Right lobe of liver (tissue), 6 donors: ENCODE data around the gene BRD4. TPM values are rescaled to one million over a fixed set of nuclear protein-coding genes. Genes with fewer than 3 reads are reported as not detected.

ENCODE experiments used
- ATAC-seq, 4 donors: fragments of 200-7000 bp; cut with Tn5 transposase; one replicate each; pipeline ENCODE4 v1.9.1; 2020; ENCODE audit warnings: mild to moderate bottlenecking in 4 of 4, moderate library complexity in 4 of 4
- DNase-seq, 3 donors: peaks; one replicate each; pipeline ENCODE4 v3.0.0-alpha.2; 2020
- H3K27ac ChIP-seq, 3 donors: fragments of 200-600 bp; one replicate each; pipeline ENCODE4 v1.8.0; 2022
- H3K27me3 ChIP-seq, 2 donors: fragments of 200-600 bp; one replicate each; pipeline ENCODE4 v1.8.0; 2022
- H3K36me3 ChIP-seq, 4 donors: fragments of 200-600 bp; sonication (generic) in 1 of 4; one replicate each; pipeline versions ENCODE4 v1.5.1 to v1.8.0; 2017 to 2022; ENCODE audit warnings: control low read depth in 1 of 4
- H3K4me1 ChIP-seq, 4 donors: fragments of 200-600 bp; sonication (generic) in 1 of 4; one replicate each; pipeline versions ENCODE4 v1.5.1 to v1.8.0; 2017 to 2022; ENCODE audit warnings: control low read depth in 1 of 4
- H3K4me3 ChIP-seq, 3 donors: fragments of 200-600 bp; one replicate each; pipeline ENCODE4 v1.8.0; 2022
- H3K9me3 ChIP-seq, 4 donors: fragments of 200-600 bp; sonication (generic) in 1 of 4; one replicate each; pipeline versions ENCODE4 v1.5.1 to v1.8.0; 2017 to 2022; ENCODE audit warnings: control low read depth in 1 of 4
- POLR2A ChIP-seq: fragments of 450-650 bp; IDR thresholded peaks from one replicate; pipeline ENCODE4 v1.6.1; 2017; ENCODE audit warnings: antibody characterized with exemption, mild to moderate bottlenecking
- WGBS: methylation state at CpG from one replicate; pipeline ENCODE4 v1.1.6; 2018; ENCODE audit warnings: low coverage, low lambda C conversion rate; ENCODE audit not compliant: insufficient coverage; ENCODE audit errors: missing lambda C conversion rate; 5-methylcytosine and 5-hydroxymethylcytosine counted together
- intact Hi-C, 2 donors: fragments of 100-400 bp; cut with DNase I; formaldehyde crosslinking; loops; one replicate each; pipeline versions ENCODE4 v1.11.2 to v1.14.1; 2022
- total RNA-seq, 6 experiments: library from RNA; depleted of rRNA in 2 of 6; stranded (reverse); fragments of >200 nt in 2 of 6; fragmentation: NEBNext Ultra II Directional in 3 of 6; extraction: Animal tissue kit (Norgen Biotek cat#: 25700) in 3 of 6; gene quantifications; one replicate each; pipeline versions ENCODE4 v1.1.0 to v1.2.4, GENCODE V29; 2016 to 2023
- TF ChIP-seq, protein P1 (sequence below), 4 donors: fragments of 200-600 bp in 3 of 4; fragments of 450-650 bp in 1 of 4; IDR thresholded peaks; one replicate each; pipeline versions ENCODE4 v1.5.1 to v1.8.0; 2016 to 2022; ENCODE audit warnings: antibody characterized with exemption in 4 of 4, mild to moderate bottlenecking in 2 of 4
- donor health status: DM: no; HTN: yes; CAD: no.
- donor health status: DM: no; HTN: no; CAD: no.
- donor health status: DM: no; HTN: no; CAD: no.
- donor health status: DM: no; HTN: yes; CAD: no.
- donor health status: DM: no; HTN: yes; CAD: no.

BRD4 gene
- total RNA-seq, 6 experiments from 2014 or later = 20.0 to 52.6 (median 40.6) TPM

DNA sequence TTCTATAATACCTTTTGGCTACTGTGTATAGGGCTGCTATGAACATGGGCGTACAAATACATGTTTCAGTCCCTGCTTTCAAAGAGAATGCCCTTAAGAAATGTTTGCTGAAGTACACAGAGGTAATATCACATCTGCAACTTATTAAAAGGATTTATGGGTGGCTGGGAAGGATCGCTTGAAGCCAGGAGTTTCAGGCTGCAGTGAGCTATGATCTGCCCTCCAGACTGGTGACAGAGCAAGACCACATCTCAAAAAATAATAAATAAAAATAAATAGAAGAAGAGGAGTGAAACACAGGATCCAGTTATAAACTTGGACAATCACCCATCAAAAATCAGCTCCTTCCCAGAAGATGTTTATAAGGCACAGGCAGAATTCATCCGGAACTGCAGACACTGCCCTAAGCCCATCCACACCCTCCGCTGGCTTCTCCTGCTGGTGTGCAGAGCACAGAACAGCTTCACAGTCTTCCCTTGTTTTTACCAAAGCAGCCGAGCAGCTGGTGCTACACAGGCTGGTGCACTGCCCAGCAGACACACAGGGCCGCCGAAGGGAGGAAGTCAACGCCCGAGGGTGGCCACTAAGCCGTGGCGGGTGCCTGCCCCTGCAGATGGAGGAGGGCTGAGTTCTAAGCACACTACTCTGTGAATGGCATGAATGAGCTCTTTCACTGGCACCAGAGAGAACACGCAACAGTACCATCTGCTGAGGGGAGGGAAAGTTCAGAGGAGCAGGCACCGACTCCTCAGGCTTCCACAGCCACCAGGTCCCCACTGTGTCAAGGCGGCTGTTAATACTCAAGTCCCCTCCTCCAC is 44.0 kb downstream of the BRD4 start:
- no peak for TF ChIP-seq POLR2A
- TF ChIP-seq, protein P1, sequence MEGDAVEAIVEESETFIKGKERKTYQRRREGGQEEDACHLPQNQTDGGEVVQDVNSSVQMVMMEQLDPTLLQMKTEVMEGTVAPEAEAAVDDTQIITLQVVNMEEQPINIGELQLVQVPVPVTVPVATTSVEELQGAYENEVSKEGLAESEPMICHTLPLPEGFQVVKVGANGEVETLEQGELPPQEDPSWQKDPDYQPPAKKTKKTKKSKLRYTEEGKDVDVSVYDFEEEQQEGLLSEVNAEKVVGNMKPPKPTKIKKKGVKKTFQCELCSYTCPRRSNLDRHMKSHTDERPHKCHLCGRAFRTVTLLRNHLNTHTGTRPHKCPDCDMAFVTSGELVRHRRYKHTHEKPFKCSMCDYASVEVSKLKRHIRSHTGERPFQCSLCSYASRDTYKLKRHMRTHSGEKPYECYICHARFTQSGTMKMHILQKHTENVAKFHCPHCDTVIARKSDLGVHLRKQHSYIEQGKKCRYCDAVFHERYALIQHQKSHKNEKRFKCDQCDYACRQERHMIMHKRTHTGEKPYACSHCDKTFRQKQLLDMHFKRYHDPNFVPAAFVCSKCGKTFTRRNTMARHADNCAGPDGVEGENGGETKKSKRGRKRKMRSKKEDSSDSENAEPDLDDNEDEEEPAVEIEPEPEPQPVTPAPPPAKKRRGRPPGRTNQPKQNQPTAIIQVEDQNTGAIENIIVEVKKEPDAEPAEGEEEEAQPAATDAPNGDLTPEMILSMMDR (IDR thresholded peaks at IDR 0.05) = no peak
- WGBS = 67% methylated on average over 4 of the region's 14 CpGs
- DNase-seq (no peak), ATAC-seq (peak; percentile 26 to 57 (median 45))
- Histone ChIP-seq H3K9me3 (no peaks in the 10 kb centered on the region), H3K27ac (no peak overlapping the region), H3K27me3 (no peaks in the 10 kb centered on the region), H3K4me3 (no peak overlapping the region), H3K36me3 (no peaks in the 10 kb centered on the region), H3K4me1 (peaks cover 0 to 68% (median 19%) of the 10 kb centered on the region in 4 donors)
- intact Hi-C loops = no loop called here

DNA sequence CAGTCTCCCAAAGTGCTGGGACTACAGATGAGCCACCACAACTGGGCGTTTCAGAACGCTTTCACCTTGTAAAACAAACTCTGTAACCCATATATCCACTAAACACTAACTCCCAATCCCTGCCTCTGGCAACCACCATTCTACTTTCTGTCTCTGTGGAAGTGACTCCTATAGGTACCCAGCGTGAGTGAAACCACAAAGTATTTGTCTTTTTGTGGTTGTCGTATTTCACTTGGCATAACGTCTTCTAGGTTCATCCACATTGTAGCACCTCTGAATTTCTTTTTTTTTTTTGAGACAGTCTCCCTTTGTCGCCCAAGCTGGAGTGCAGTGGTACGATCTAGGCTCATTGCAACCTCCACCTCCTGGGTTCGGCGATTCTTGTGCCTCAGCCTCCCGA is 44.8 kb downstream of the BRD4 start:
- intact Hi-C loops = no loop called here
- WGBS = 68% methylated on average over 9 of the region's 10 CpGs
- no peak for DNase-seq
- no peak for ATAC-seq
- Histone ChIP-seq H3K9me3 (no peaks in the 10 kb centered on the region), H3K4me3 (no peak overlapping the region), H3K27me3 (no peaks in the 10 kb centered on the region), H3K36me3 (no peaks in the 10 kb centered on the region), H3K27ac (no peak overlapping the region), H3K4me1 (peaks cover 0 to 69% (median 20%) of the 10 kb centered on the region in 4 donors)
- TF ChIP-seq, protein P1 (IDR thresholded peaks at IDR 0.05) = no peak
- no peak for TF ChIP-seq POLR2A

DNA sequence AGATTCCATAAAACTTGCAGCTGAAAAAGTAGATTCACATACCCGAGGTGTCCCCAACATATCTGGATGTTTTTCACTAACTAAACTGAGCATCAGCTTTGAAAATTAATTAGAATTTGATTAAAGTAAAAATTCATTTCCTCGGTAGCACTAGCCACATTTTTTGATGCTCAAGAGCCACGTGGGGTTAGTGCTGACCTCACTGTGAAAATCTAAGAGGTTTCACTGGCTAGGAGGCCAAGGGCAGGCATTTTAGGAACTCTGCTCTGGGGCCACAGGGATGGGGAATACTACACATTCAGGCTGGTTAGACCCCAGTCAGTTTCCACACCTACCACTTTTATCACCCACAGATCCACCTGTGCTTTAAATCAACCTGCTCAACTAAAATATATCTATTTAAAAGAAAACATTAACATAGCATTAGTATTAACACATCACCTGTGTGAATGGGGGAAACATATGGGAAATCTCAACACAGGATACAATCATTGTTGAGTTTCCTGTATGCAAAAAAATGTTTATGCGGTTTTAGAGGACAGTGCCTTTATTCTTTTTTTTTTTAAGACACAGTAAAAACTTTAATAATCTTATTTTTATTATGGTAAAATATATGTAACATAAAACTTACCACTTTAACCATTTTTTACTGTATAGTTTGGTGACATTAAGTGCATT is 45.5 kb downstream of the BRD4 start:
- H3K27ac ChIP-seq = no peak overlapping the region
- DNase-seq (no peak), ATAC-seq (no peak)
- TF ChIP-seq, protein P1 (IDR thresholded peaks at IDR 0.05) = no peak
- TF ChIP-seq POLR2A = no peak
- no peak overlapping the region for H3K4me3 ChIP-seq
- H3K36me3 ChIP-seq = no peaks in the 10 kb centered on the region
- intact Hi-C loops = no loop called here
- H3K4me1 ChIP-seq = peaks cover 0 to 70% (median 23%) of the 10 kb centered on the region in 4 donors
- no peaks in the 10 kb centered on the region for H3K9me3 ChIP-seq
- H3K27me3 ChIP-seq = no peaks in the 10 kb centered on the region
- 37% methylated on average over 4 of the region's 4 CpGs for WGBS

DNA sequence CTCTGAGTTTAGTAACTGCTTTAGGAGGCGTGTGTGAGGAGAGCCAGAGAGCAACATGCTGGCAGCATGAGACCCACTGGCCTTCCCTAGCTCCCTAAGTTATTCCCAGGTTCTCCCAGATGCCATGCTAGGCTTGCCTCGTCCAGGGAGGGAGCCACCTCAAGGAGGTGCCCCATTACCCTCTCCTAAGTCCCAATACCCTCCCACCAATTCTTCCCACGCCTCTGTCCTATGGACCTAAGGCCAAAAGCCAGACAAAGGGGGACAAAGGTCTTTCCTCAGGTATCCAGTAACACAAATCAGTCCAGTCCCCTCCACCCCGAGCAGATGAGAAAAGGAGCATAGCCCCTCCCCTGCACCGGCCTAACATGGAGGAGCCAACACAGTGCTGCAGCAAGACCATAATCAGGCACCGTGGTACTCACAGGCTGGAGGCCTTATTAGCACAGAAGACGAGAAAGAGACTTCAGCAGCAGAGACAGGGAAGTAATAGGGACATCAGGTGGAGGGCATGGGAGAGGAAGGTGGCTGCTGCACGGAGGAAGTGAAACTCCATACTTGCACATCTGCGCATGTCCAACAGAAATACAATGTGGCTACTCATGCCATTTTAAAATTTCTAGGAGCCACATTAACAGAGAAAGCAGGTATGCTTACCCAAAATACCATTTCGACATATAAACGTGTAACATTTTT is 46.3 kb downstream of the BRD4 start:
- DNase-seq (peak in 1 of 3 donors; percentile 2), ATAC-seq (peak in 1 of 4 donors; percentile 24)
- no peak for TF ChIP-seq POLR2A
- TF ChIP-seq, protein P1 (IDR thresholded peaks at IDR 0.05) = no peak
- Histone ChIP-seq H3K27me3 (no peaks in the 10 kb centered on the region), H3K4me1 (peaks cover 0 to 73% (median 29%) of the 10 kb centered on the region in 4 donors), H3K9me3 (no peaks in the 10 kb centered on the region), H3K36me3 (no peaks in the 10 kb centered on the region), H3K4me3 (no peak overlapping the region), H3K27ac (no peak overlapping the region)
- 44% methylated on average over 7 of the region's 11 CpGs for WGBS
- intact Hi-C loops = no loop called here
